ENCODE data around the gene SMURF1.

DNA sequence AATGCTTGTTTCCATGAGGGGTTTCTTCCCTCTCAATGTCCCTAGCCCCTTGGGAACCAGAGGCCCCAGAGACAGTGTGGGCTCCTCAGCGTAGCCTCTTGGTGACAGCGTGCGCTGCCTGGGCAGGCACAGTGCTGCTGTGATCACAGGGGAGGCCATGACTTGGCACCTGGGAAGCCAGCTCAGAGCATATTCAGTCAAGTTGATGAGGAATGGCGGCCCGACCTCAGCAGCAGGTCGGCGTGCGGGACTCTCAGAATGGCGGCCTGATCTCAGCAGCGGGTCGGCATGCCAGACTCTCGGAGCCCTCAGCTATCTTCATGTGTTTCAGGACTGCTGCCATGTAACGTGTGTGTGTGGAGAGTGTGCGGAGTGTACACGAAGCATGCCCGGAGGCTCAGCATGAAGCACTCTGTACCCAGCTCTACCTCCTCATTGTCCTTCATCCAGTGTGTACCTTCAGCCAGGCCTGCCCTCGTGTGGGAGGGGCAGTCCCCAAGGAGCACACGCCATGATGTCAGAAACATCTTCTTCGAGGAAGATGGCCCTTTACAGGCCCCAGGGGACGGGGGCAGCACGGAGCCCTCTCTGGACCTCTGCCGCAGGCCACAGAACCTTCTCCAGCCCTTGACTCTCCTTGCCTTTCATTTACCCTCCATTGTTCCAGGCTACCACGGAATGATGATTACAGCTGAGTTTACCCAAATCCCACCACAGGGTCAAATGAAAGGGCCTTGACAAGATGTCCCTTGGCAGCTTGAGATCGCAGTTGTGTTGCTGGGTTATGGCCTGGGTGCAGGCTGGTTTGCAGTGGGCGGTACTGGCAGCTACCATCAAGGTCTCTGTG is 130.4 kb downstream of the SMURF1 start:
- TF ChIP-seq OSR1 (CRISPR knock-in tag; IDR thresholded peaks at IDR 0.05): no peak
- no peak for TF ChIP-seq TOX (CRISPR knock-in tag; IDR thresholded peaks at IDR 0.05; ENCODE audit: borderline replicate concordance)
